GM12865 (cell line): Measurements from ENCODE around the gene KLHL29.
A peak's percentile ranks its signal among the peaks of the same experiment; 100 is the strongest.

Experiments used
- DNase-seq: peaks from one replicate; pipeline ENCODE4 v3.0.0; 2010; ENCODE audit warnings: low read depth
- H3K4me3 ChIP-seq: 2 replicates; pipeline ENCODE4 v1.5.1; 2011; ENCODE audit warnings: mild to moderate bottlenecking, low read depth, low read length, control low read depth
- TF ChIP-seq, protein P1 (sequence below): IDR thresholded peaks from 2 replicates; pipeline ENCODE4 v1.5.1; 2011; ENCODE audit warnings: low read length, control low read depth, low read depth, inconsistent platforms; ENCODE audit not compliant: insufficient read depth; ENCODE audit errors: missing control alignments

KLHL29 gene

DNA sequence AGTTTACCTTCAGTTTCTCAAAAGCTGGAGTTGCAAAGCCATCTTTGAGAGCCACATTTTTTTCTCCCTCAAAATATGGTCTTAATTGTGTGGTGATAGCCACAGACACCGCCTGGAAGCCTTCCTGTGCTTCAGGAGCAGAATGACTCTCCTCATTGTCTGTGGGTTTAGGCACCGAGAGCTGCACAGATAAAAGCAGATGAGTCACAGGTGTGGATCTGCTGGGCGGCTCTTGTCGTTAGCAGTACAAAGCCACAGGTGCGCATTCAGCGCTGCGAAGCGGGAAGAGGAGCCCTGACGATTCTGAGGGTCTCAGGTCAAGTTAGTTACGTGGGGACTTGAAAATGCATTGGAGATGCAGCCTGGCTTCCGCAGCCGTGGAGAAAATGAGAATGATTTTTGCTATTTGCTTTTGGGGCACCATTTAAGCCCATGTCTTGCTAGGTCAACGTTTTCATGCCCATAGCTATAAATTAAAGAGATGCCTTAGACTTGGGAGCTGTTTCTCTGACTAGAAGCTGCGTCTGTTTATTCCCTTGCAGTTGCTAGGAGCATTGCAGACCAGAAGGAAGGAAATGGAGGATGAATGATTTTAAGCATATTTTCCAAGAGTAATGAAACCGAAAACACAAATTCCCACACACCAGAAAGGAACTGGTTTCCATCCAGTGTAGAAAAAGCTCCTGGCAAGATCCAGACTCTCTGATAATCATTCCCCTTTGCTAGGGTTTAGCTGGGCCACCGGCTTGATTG is 51.5 kb downstream of the KLHL29 start:
- TF ChIP-seq, protein P1, sequence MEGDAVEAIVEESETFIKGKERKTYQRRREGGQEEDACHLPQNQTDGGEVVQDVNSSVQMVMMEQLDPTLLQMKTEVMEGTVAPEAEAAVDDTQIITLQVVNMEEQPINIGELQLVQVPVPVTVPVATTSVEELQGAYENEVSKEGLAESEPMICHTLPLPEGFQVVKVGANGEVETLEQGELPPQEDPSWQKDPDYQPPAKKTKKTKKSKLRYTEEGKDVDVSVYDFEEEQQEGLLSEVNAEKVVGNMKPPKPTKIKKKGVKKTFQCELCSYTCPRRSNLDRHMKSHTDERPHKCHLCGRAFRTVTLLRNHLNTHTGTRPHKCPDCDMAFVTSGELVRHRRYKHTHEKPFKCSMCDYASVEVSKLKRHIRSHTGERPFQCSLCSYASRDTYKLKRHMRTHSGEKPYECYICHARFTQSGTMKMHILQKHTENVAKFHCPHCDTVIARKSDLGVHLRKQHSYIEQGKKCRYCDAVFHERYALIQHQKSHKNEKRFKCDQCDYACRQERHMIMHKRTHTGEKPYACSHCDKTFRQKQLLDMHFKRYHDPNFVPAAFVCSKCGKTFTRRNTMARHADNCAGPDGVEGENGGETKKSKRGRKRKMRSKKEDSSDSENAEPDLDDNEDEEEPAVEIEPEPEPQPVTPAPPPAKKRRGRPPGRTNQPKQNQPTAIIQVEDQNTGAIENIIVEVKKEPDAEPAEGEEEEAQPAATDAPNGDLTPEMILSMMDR: no peak
- no peak for DNase-seq
- no peak overlapping the region for H3K4me3 ChIP-seq

DNA sequence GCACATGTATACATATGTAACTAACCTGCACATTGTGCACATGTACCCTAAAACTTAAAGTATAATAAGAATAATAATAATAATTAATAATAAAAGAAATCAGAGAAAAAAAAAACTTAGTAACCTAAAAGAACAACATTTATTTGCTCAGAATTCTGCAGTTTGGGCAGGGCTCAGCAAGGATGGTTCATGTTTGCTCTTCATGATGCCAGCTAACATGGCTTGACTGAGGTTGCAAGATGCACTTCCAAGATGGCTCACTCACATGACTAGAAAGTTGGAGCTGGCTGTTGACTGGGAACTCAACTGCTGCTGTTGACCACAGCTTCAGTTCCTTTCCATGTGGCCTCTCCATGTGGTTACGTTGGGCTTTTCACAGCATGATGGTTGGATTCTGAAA is 56.4 kb downstream of the KLHL29 start:
- TF ChIP-seq, protein P1: no peak
- no peak overlapping the region for H3K4me3 ChIP-seq
- DNase-seq: no peak

DNA sequence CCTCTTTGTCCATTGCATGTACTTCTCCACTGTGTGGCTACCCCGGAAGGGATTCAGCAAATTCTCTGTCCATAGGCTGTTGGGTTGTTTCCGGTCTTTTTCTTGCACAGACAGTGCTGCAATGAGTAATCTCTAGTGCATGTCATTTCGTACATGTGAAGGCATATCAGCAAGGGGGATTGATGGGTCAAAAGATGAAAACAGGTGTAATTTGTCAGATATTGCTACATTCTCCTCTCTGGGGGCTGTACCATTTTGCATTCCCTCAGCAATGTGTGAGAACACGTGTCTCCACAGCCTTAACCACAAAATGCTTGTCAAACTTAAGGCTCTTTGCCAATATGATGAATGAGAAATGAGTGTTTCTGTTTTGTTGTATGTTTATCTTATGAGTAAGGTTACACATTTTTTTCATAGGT is 60.5 kb downstream of the KLHL29 start:
- DNase-seq: peak; percentile 71
- no peak overlapping the region for H3K4me3 ChIP-seq
- TF ChIP-seq, protein P1: no peak

DNA sequence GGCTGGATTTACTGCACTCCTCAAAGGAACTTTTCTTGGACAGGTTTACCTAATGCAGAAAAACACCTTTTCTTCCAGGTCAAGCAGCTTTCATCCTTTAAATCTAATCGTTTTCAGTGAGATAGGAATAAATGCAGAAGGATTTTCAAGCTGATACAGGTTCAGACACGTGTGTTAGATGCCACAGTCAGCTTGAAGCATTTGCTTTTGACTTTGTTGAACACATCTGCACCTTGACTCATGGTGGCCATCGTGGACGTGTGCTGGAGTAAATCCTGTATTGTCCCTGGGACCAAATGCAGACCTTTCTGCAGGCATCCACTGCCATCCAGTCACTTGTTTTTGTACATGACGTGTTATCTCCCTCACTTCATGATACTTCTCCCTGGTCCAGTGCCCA is 61.9 kb downstream of the KLHL29 start:
- H3K4me3 ChIP-seq: no peak overlapping the region
- DNase-seq: no peak
- TF ChIP-seq, protein P1: no peak

DNA sequence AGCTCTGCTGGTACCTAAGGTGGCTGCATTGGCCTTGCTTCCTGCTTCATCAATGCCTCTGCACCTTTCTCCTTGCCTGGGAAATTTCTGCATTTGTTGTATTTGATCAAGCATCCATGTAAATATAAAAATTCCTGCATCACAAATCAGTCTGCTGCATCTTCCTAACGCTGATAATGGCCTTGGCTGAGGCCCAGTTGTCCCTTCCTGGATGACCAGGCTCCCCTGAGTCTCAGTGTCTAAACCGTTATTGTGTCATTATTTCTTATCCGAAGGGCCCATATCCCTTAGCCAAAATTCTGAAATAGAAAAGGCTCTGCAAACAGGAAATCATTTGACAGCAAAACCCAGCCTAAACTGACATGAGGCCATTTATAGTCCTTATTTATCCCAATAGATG is 62.4 kb downstream of the KLHL29 start:
- no peak for DNase-seq
- TF ChIP-seq, protein P1: no peak
- H3K4me3 ChIP-seq: no peak overlapping the region

DNA sequence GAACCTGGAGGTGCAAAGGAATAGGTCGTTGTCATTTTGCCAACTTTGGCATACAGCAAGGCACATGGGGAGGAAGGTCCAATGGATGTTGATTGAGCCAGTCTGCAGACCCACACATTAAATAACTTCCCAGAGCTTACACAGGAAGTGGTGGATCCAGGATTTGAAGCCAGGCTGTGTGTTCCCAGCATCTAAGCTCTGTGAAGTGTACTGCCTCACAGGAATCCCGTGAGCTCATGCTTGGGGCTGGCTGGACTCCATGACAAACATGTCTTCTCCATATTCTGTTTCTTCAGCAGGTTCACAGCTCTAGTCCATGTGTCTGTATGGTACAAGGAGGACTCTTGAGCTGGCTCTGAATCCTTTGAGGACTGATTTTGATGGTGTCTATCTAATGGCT is 63.9 kb downstream of the KLHL29 start:
- no peak for DNase-seq
- TF ChIP-seq, protein P1: no peak
- H3K4me3 ChIP-seq: no peak overlapping the region

DNA sequence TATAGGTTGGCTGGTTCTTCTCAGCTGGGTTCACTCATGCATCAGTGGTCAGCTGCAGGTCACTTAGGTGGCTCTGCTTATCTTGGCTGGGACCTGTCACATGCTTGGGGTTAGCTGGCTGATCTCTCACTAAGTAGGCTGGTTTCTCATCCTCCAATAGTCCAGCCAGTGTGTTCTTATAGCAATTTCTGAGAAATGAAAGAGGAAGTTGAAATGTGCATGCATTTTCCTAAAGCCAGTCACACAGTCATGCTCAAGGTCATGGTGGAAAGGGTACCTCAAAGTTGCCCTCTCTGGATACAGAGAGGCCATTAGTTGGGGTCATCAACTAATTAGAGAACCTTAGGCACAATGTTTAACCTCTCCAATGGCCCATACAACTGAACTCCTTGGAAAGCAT is 64.4 kb downstream of the KLHL29 start:
- DNase-seq: peak; percentile 75
- TF ChIP-seq, protein P1: no peak
- no peak overlapping the region for H3K4me3 ChIP-seq
